Glutamatergic neuron (in vitro differentiated cells): Measurements from ENCODE around the gene DYNLT1. TPM values are rescaled to one million over a fixed set of nuclear protein-coding genes. Genes with fewer than 3 reads are reported as not detected.

Experiments used
- DNase-seq: peaks from one replicate; pipeline ENCODE4 v3.0.0; 2022
- H3K27ac Mint-ChIP-seq: one replicate; pipeline ENCODE4 v1.8.0; 2020; ENCODE audit warnings: mild to moderate bottlenecking, mixed read lengths, inconsistent platforms; ENCODE audit not compliant: unreplicated experiment
- H3K27me3 Mint-ChIP-seq: one replicate; pipeline ENCODE4 v1.8.0; 2020; ENCODE audit warnings: mild to moderate bottlenecking, moderate library complexity, mixed read lengths, inconsistent platforms; ENCODE audit not compliant: unreplicated experiment
- H3K36me3 Mint-ChIP-seq: one replicate; pipeline ENCODE4 v1.8.0; 2020; ENCODE audit warnings: mild to moderate bottlenecking, mixed read lengths, inconsistent platforms; ENCODE audit not compliant: unreplicated experiment
- H3K4me1 Mint-ChIP-seq: one replicate; pipeline ENCODE4 v1.8.0; 2020; ENCODE audit warnings: mild to moderate bottlenecking, low read depth, mixed read lengths, inconsistent platforms; ENCODE audit not compliant: unreplicated experiment
- H3K4me3 Mint-ChIP-seq: one replicate; pipeline ENCODE4 v1.8.0; 2020; ENCODE audit warnings: mild to moderate bottlenecking, mixed read lengths, inconsistent platforms; ENCODE audit not compliant: unreplicated experiment
- H3K9me3 Mint-ChIP-seq: one replicate; pipeline ENCODE4 v1.8.0; 2020; ENCODE audit warnings: mild to moderate bottlenecking, moderate library complexity, mixed read lengths, inconsistent platforms; ENCODE audit not compliant: unreplicated experiment
- CTCF ChIP-seq: fragments of 200-600 bp; sonication (generic); IDR thresholded peaks from one replicate; pipeline ENCODE4 v1.5.0; 2021; ENCODE audit not compliant: partially characterized antibody, unreplicated experiment
- total RNA-seq: library from RNA; stranded (reverse); fragmentation: NEBNext Ultra II Directional; extraction: Animal tissue kit (Norgen Biotek cat#: 25700); gene quantifications from one replicate; pipeline ENCODE4 v1.2.1, GENCODE V29; 2021; ENCODE audit not compliant: unreplicated experiment

DYNLT1 gene
- total RNA-seq, 1 donor from 2014 or later, result 261 TPM

- Mint-ChIP-seq H3K4me3 (no peak within 1 kb of the TSS), H3K27me3 (peaks cover 4% of the 10 kb centered on the region), H3K27ac (no peak within 1 kb of the TSS), H3K4me1 (peaks cover 14% of the 10 kb centered on the region), H3K36me3 (no peaks in the 10 kb centered on the region), H3K9me3 (peaks cover 9% of the 10 kb centered on the region)
- no peak for DNase-seq
- TF ChIP-seq CTCF, result no peak
These were observed 5.0 kb upstream of the DYNLT1 start, which contains the start of gene SYTL3 for GRCh38 chr6:158649289-158650143. SYTL3 (plus strand) TSS chr6:158650054; CDS start chr6:158663269, 13,215 bp downstream.

GRCh38 chr6:158648682-158649131, 4.2 kb upstream of the DYNLT1 start:
- no peak for DNase-seq
- H3K27ac Mint-ChIP-seq, result no peak overlapping the region
- H3K27me3 Mint-ChIP-seq, result peaks cover 6% of the 10 kb centered on the region
- no peaks in the 10 kb centered on the region for H3K36me3 Mint-ChIP-seq
- H3K4me3 Mint-ChIP-seq, result no peak overlapping the region
- no peak for TF ChIP-seq CTCF
- peaks cover 11% of the 10 kb centered on the region for H3K9me3 Mint-ChIP-seq
- peaks cover 9% of the 10 kb centered on the region for H3K4me1 Mint-ChIP-seq

- TF ChIP-seq CTCF, result no peak
- Mint-ChIP-seq H3K36me3 (no peaks in the 10 kb centered on the region), H3K27me3 (peaks cover 6% of the 10 kb centered on the region), H3K9me3 (peaks cover 16% of the 10 kb centered on the region), H3K4me3 (peak overlapping the region; percentile 5), H3K4me1 (peaks cover 13% of the 10 kb centered on the region), H3K27ac (no peak overlapping the region)
- no peak for DNase-seq
These were observed 3.0 kb upstream of the DYNLT1 start for GRCh38 chr6:158647501-158647900.

- Mint-ChIP-seq H3K9me3 (peaks cover 16% of the 10 kb centered on the region), H3K4me3 (peak overlapping the region; percentile 92), H3K27me3 (peaks cover 6% of the 10 kb centered on the region), H3K36me3 (no peaks in the 10 kb centered on the region), H3K4me1 (peaks cover 21% of the 10 kb centered on the region), H3K27ac (no peak overlapping the region)
- TF ChIP-seq CTCF, result no peak
- DNase-seq, result no peak
These were observed 1.7 kb upstream of the DYNLT1 start for GRCh38 chr6:158646023-158646910.
